DOHH2 (cell line): Measurements from ENCODE around the gene MRPS2.

Experiments
- EZH2phosphoT487 ChIP-seq: fragments of 200-600 bp; sonication (generic); IDR thresholded peaks from 2 replicates; pipeline ENCODE4 v1.6.1; 2017; ENCODE audit warnings: borderline replicate concordance, mild to moderate bottlenecking, antibody characterized with exemption, low read length, moderate library complexity, mixed read lengths
- TF ChIP-seq, protein P1 (sequence below): fragments of 200-600 bp; sonication (generic); IDR thresholded peaks from one replicate; pipeline ENCODE4 v1.5.1; 2014; ENCODE audit warnings: antibody characterized with exemption, mild to moderate bottlenecking, low read depth, low read length; ENCODE audit not compliant: poor library complexity, severe bottlenecking

DNA sequence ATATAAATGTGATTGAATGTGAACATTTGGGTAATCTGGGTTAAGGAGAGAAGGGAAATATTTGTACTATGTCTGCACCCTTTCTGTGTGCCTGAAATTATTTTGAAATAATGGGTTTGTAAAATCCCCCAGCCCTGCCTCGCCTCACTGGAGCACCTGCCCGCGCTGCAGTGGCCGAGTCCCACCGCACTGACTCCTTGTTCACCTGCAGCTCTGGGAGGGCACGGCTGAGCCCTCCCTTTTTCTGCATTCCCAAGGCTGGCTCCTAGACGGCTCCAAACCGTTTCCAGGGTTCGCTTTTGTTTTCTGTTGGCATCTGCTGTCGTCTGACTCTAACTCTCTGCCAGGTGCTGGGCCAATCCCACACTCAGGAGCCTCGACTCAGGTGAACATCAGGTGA is 38.5 kb upstream of the MRPS2 start:
- TF ChIP-seq, protein P1, sequence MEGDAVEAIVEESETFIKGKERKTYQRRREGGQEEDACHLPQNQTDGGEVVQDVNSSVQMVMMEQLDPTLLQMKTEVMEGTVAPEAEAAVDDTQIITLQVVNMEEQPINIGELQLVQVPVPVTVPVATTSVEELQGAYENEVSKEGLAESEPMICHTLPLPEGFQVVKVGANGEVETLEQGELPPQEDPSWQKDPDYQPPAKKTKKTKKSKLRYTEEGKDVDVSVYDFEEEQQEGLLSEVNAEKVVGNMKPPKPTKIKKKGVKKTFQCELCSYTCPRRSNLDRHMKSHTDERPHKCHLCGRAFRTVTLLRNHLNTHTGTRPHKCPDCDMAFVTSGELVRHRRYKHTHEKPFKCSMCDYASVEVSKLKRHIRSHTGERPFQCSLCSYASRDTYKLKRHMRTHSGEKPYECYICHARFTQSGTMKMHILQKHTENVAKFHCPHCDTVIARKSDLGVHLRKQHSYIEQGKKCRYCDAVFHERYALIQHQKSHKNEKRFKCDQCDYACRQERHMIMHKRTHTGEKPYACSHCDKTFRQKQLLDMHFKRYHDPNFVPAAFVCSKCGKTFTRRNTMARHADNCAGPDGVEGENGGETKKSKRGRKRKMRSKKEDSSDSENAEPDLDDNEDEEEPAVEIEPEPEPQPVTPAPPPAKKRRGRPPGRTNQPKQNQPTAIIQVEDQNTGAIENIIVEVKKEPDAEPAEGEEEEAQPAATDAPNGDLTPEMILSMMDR, result no peak
- TF ChIP-seq EZH2phosphoT487, result no peak
